GM19351 (cell line): ENCODE measurements around the gene AIFM3.

Source experiments
- ATAC-seq: cut with Tn5 transposase; IDR thresholded peaks from one replicate; pipeline ENCODE4 v1.9.1; 2021; ENCODE audit warnings: mild to moderate bottlenecking, moderate library complexity; ENCODE audit not compliant: unreplicated experiment

AIFM3 gene

DNA sequence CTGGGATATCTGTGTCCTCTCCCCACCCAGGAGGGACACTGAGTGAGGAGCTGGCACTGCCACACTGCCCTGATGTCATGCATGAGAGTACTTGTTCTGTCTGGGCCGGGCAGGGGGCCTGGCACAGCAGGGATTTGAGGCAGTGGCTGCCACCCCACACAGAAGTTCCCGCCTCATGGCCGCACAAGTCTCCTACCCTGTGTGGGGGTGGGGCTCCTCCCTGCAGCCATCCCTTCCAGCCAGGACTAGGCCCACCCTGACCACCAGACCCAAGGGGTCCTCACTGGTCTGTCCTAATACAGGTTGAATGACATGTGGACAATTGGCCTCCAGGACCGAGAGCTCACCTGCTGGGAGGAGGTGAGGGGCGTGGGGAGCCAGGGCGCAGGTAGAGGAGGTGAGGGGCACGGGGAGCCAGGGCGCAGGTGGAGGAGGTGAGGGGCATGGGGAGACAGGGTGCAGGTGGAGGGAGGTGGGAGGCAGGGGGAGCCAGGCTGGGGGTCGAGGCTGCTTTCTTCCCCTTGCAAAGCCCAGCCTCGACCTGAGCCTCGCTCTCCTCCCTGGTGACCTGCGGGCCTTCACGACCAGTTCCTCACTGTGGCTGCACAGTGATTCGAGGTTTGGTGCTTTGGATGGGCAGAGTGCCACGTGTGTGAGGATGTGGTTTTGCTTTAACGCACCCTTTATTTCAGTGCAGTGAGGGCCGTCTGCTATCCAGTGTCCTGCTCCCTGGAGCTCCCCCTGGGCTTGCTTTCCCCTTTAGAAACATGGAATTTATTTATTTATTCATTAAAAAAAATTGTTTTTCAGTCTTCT lies 22.5 kb downstream of the AIFM3 start:
- no peak for ATAC-seq

DNA sequence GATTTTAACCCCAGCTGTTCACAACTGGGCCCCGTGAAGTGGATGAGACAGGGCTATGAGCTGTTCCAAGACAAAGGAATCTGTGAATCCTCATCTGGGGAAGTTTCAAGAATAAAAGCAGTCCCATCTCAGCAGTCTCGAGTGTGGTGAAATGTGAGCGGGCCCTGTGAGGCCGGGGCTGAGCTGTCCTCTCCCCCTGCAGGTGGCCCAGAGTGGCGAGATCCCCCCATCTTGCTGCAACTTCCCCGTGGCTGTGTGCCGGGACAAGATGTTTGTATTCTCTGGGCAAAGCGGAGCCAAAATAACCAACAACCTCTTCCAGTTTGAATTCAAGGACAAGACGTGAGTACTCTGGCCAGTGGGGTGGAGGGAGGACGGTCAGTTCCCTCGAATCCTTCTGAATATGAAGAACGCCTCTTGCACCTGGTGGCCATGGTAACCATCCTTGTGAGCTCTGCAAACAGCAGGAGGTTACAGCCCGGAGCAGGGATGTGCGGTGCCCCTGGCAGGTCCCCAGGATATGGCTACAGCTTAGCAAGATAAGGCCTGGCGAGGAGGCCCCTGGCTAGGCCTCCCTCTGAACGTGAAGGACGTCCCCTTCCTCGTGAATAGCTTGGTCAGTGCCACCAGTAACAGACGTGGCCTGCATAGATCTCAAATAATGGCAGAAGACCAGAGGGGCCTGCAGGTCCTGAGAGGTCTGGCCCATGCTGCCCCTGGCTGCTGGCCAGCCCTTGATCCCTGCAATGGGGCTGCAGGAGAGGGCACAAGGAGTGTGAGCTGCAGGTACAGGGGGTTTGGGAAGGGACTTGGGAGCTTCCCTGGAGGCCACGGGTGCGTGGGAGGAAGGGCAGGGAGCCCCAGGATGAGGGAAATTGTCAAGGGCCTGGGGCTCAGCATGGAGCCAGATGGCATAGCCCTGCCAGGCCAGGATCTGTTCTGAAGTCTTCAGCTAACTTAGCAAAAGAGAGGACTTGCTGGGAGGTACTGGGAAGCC lies 23.4 kb downstream of the AIFM3 start:
- ATAC-seq: no peak

DNA sequence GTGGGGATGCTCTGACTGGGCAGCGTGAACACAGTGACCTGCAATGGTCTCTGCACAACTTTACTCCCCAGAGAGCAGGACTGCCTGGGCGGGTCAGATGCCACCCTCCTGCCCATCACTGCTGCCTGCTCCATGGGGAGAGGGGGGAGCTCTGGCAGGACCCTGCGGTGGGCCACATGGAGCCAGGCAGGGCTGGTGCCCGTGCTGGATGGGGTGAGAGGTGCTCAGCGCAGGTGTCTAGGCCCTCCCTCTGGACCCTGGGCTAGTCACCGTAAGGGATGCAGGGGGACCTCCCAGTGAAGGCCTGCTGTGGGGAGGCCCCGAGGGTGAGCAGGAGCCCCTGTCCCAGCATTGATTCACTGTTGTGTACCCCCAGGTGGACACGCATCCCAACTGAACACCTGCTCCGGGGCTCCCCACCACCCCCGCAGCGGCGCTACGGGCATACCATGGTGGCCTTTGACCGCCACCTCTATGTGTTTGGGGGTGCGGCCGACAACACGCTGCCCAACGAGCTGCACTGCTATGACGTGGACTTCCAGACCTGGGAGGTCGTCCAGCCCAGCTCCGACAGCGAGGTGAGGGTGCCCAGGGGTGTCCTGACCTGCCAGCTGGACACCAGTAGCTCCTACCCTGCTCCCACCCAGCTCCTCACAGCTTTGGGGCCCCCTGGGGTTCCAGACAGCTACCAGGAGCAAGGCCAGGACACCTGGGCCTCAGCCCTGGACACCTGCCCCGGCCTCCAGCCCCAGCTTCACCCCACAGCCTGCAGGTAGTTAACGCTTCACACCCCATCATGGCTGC lies 24.4 kb downstream of the AIFM3 start:
- no peak for ATAC-seq

- ATAC-seq: no peak
Measured at GRCh38 chr22:20992056-20992442, 25.0 kb downstream of the AIFM3 start.

DNA sequence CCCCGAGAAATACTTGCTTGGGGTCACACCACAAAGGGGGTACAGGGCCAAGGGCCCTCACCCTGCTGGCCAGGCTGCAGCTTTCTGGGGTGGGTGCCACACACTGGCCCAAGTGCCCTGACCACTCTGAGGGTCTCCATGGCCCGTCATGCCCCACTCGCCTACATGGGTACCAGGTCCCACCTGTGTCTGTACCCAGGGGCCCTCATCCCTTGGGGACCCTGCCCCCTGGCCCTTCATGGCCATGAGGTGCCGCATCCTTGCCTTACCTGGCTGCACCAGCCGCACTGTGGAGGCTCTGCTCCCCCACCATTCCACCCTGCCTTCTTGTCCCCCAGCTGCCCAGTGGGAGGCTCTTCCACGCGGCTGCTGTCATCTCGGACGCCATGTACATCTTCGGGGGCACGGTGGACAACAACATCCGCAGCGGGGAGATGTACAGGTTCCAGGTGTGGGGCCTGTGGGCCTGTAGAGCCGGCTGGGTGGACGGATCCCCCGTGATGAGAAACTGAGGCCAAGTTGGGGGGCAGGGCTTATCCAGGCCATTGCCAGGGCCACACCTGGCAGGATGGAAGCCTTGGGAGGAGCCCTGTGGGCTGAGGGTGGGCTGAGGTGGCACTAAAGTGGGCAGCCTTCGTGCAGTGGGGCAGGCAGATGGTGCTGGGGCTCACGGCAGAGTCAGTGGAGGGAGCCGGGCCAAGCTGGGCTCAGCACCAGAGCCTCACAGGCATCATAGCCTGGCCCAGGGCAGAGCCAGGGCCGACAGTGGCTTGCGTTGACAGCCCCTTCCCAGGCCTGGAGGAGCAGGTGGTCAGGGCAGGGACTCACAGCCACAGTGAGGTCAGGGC lies 25.6 kb downstream of the AIFM3 start:
- no peak for ATAC-seq

- no peak for ATAC-seq
Measured at GRCh38 chr22:20993304-20994127, 26.5 kb downstream of the AIFM3 start.

DNA sequence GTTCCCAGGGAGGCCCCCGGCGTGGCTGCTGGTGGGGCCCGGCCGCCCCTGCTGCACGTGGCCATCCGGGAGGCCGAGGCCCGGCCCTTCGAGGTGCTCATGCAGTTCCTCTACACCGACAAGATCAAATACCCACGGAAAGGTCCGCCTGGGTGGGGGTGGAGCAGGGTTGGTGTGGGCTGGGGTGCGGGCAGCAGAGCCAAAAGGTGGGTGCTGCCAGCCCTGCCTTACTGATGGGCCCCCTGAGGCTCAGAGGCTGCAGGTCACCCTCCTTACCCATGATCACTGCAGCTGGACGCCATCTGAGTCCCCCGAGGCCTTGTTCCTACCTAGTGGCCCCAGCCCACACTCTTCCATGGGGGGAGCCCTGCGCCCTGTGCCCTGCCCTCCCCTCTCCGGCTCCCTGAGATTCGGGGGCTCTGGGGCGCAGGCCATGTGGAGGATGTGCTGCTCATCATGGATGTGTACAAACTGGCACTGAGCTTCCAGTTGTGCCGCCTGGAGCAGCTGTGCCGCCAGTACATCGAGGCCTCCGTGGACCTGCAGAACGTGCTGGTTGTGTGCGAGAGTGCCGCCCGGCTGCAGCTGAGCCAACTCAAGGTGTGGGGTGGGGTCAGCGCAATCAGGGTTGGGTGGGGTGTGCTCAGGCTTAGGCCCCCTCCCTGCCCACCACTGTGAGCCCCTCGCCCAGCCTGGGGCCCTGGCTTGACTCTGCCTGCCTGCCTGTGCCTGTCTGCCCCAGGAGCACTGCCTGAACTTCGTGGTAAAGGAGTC lies 27.3 kb downstream of the AIFM3 start:
- no peak for ATAC-seq

GRCh38 chr22:20994902-20995241 lies 27.8 kb downstream of the AIFM3 start:
- no peak for ATAC-seq

DNA sequence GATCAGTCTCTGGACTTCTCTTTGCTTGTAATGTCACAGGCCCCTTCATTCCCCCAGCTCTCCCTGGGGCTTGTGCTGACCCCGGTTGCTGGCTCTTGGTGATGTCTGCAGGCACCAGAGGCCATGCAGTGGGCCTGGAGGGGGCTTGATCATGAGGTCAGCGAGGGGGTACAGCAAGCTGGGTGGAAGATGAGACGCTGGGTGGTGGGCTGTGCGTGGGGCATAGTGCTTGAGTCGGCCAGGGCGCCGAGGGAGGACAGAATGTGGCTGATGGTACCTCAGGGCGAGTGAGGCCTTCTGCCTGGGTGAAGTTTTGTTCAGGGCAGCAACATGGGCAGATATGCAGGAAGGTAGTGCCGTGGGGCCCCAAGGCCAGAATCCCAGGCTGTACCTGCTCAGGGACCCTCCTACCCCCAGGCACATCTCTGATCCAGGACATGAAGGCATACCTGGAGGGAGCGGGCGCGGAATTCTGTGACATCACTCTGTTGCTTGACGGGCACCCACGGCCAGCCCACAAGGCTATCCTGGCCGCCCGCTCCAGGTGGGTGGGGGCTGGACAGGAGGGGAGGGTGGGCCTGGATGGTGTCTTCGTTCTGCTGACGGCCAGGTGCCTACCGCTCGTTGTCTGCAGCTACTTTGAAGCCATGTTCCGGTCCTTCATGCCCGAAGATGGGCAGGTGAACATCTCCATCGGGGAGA lies 28.4 kb downstream of the AIFM3 start:
- no peak for ATAC-seq

- ATAC-seq: no peak
Measured at GRCh38 chr22:20996031-20996410, 29.0 kb downstream of the AIFM3 start.

GRCh38 chr22:20996598-20997535 lies 29.8 kb downstream of the AIFM3 start:
- ATAC-seq: no peak

DNA sequence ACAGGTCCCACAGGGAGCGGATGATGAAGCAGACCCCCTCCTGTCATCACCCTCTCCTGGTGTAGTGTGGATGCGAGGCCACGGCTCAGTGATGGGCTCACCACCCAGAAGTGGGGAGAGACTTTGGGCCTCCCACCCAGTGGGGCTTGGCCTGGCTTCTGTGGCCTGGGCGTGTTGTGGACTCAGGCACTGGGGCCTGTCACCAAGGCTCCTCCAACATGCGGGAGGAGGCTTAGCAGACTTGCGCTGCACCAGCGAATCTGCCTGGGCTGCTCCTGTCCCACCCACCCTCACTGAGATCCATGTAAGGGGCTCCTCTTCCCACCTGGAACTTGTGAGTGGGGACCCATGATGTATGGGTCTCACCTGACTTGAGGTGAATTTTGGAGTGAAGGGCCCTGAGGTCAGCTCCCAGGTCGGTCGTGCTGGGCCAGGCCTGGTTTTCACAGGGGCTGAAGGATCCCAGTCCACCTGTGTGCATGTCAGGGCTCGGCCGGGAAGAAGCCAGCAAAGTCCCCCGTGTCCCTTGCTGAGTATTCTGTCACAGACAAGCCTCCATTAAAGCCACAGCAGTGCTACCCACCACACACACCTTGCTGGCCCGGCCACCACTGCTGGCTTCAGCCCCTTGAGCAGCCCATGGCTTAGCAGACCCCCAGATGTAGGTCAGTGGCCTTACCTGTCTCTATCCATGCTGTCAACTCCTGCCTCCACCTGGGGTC lies 30.6 kb downstream of the AIFM3 start:
- ATAC-seq: no peak

GRCh38 chr22:20998411-20999336 lies 31.6 kb downstream of the AIFM3 start:
- no peak for ATAC-seq

- no peak for ATAC-seq
Measured at GRCh38 chr22:20999350-21000206, 32.5 kb downstream of the AIFM3 start.
